GM19035 (cell line): Measurements from ENCODE around the gene PRRG3.

ENCODE experiments used
- ATAC-seq: cut with Tn5 transposase; IDR thresholded peaks from one replicate; pipeline ENCODE4 v1.9.1; 2021; ENCODE audit not compliant: unreplicated experiment

Gene PRRG3

GRCh38 chrX:151704041-151704663 is 8.9 kb downstream of the PRRG3 start:
- no peak for ATAC-seq

- no peak for ATAC-seq
Observed at GRCh38 chrX:151708821-151709220, 13.6 kb downstream of the PRRG3 start.

- ATAC-seq: no peak
Observed at GRCh38 chrX:151710457-151710856, 15.2 kb downstream of the PRRG3 start.

GRCh38 chrX:151711154-151711553 is 15.9 kb downstream of the PRRG3 start:
- no peak for ATAC-seq

GRCh38 chrX:151711787-151712186 is 16.5 kb downstream of the PRRG3 start:
- no peak for ATAC-seq

GRCh38 chrX:151712253-151712652 is 17.0 kb downstream of the PRRG3 start:
- no peak for ATAC-seq

GRCh38 chrX:151713849-151714248 is 18.6 kb downstream of the PRRG3 start:
- ATAC-seq: no peak

- ATAC-seq: no peak
Observed at GRCh38 chrX:151714362-151714761, 19.1 kb downstream of the PRRG3 start.

- ATAC-seq: no peak
Observed at GRCh38 chrX:151715752-151716151, 20.5 kb downstream of the PRRG3 start, which contains the start of gene FATE1. FATE1 (plus strand) TSS chrX:151716035; CDS start chrX:151716120, 85 bp downstream.

- no peak for ATAC-seq
Observed at GRCh38 chrX:151722241-151722846, 27.1 kb downstream of the PRRG3 start.

- ATAC-seq: no peak
Observed at GRCh38 chrX:151723156-151723760, 28.0 kb downstream of the PRRG3 start.

GRCh38 chrX:151724563-151725337 is 29.5 kb downstream of the PRRG3 start:
- ATAC-seq: no peak

- no peak for ATAC-seq
Observed at GRCh38 chrX:151725338-151725614, 30.0 kb downstream of the PRRG3 start.

GRCh38 chrX:151726751-151727150 is 31.5 kb downstream of the PRRG3 start:
- no peak for ATAC-seq

- no peak for ATAC-seq
Observed at GRCh38 chrX:151727346-151727745, 32.1 kb downstream of the PRRG3 start.

GRCh38 chrX:151729056-151729725 is 33.9 kb downstream of the PRRG3 start:
- ATAC-seq: no peak

- no peak for ATAC-seq
Observed at GRCh38 chrX:151734446-151734845, 39.2 kb downstream of the PRRG3 start, which contains the start of gene CNGA2. CNGA2 (plus strand) TSS chrX:151734746; CDS start chrX:151738484, 3,738 bp downstream.

- ATAC-seq: no peak
Observed at GRCh38 chrX:151735219-151735618, 40.0 kb downstream of the PRRG3 start.

- ATAC-seq: no peak
Observed at GRCh38 chrX:151736685-151737084, 41.4 kb downstream of the PRRG3 start.

- no peak for ATAC-seq
Observed at GRCh38 chrX:151737494-151737893, 42.2 kb downstream of the PRRG3 start.

GRCh38 chrX:151738751-151739150 is 43.5 kb downstream of the PRRG3 start:
- no peak for ATAC-seq
